Hypothalamus (tissue), 51 donors: ENCODE measurements around the gene FAM117A.

Source experiments
- DNase-seq, 51 donors: peaks; one replicate each; lab custom pipeline; 2025; lab: John Stamatoyannopoulos, UW

FAM117A gene

GRCh38 chr17:49715216-49715615 lies 48.7 kb downstream of the FAM117A start:
- DNase-seq, result no peak

- no peak for DNase-seq
Observed at GRCh38 chr17:49708515-49709183, 55.3 kb downstream of the FAM117A start.

GRCh38 chr17:49707608-49708514 lies 56.1 kb downstream of the FAM117A start, which contains the start of gene SLC35B1:
Gene SLC35B1, minus strand, starts transcription at chr17:49707964. Its CDS starts 131 bp downstream, at chr17:49707833.
- peak; percentile 72 to 99 (median 97) for DNase-seq

DNA sequence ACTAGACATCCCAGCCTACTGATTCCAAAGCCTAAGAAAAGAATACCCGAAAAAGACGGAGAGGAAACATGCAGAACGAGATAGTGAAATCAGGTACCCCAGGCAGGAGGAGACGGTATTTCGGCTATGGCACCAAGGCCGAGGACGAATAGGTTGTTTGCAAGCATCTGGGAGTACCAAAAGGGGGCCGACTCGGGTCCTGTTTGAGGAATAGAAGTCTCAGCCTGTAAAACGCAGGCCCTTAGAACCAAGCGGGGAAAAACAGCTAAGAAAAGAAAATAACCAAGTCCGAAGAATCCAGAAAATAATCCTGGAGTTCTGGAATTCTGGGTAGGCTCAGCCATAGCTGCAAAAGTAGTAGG lies 56.7 kb downstream of the FAM117A start:
- DNase-seq, result no peak

DNA sequence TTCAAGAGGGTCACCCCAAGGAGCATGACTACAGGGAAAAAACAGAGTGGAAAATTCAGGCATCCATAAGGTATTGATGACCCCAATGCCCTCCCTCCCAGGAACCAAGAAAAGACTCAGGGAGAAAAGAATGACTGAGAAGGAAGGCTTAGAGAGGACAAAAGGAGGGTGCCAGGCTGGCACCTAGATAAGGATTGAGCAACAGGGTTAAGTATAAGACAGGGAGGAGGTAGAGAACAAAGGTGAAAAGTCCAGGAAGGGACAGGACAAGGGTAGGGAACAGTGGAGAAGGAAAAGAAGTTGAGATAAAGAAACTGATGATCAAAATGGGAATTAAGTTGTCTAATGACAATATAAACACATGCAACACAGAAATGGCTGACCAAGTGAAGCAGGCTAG lies 58.7 kb downstream of the FAM117A start:
- DNase-seq, result no peak

GRCh38 chr17:49703557-49704277 lies 60.2 kb downstream of the FAM117A start:
- DNase-seq, result peak in 23 of 51 donors; percentile 8 to 60 (median 31)

DNA sequence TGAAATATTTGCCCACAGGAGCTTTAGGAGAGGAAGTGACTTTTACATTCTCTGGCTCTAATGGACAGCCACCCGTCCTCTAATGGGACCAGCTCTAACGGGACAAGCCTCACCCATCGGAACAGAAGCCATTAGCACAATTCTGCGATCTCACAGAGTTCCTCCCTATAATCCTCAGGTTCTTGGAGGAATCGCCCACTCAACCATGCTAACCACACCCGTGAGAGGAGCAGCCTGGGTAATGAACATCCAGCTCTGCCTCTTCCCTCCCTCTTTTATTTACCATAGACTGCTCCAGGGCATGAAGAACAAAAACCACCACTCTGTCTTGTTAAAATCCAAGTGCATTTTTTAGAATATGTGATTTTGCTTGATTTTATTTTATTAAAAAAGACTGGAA lies 63.0 kb downstream of the FAM117A start:
- DNase-seq, result peak in 1 of 51 donors; percentile 7

DNA sequence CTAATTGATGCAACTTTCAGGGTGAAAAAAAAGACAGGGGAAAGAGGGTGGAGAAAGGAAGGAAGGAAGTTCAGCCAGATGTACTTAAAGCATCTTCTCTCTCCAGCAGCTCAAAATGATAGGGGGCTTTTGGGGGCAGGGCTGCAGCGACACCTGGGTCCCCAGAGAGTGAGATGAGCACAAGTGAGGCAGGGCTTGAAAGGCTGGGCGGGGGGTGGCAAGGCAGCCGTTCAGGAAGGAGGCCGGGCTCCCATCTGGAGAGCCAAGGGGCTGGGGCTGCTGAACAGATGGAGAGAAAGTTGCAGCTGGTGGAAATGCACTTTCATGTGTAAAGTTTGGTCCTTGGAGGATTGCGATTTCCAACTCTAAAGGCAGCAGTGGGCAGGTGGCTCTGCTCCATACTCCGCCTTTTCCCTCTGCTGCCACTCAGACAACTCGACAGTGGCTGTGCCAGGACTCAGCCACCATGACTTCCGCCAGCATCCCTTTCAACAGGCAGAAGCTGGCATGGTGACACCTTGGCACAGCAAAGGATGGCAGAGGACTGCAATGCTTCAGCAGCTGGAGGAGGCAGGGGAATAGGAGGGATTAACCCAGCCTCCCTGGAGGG lies 63.9 kb downstream of the FAM117A start:
- DNase-seq, result peak in 4 of 51 donors; percentile 12 to 30 (median 18)

GRCh38 chr17:49698005-49698404 lies 65.9 kb downstream of the FAM117A start:
- no peak for DNase-seq

- peak in 2 of 51 donors; percentile 27 to 56 for DNase-seq
Observed at GRCh38 chr17:49696233-49696761, 67.6 kb downstream of the FAM117A start.

DNA sequence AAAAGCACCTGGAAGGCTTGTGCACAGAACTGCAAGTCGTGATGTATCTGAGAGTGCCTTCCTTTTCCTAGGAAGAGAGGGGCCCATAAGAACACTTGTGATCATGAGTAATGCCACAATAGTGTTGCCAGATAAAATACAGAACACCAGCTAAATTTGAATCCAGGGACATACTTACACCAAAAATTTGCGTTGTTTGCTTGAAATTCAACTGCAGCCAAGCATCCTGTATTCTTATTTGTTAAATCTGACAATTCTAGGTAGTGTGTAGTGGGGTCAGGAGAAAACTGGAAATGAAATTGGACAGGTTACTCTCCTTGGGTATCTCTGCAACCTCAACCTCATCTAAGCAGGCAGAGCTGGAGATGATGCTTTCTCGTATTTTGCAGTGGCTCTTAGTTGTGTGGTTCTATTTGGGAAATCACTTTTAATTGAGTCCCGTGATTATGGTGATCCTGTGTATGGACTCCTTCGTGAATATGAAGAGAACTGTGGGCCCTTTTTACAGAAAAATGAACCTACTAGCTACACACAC lies 68.2 kb downstream of the FAM117A start:
- no peak for DNase-seq

- DNase-seq, result peak in 27 of 51 donors; percentile 2 to 68 (median 23)
Observed at GRCh38 chr17:49694847-49695697, 68.9 kb downstream of the FAM117A start.

- no peak for DNase-seq
Observed at GRCh38 chr17:49692751-49693150, 71.2 kb downstream of the FAM117A start.

- DNase-seq, result no peak
Observed at GRCh38 chr17:49691677-49692191, 72.2 kb downstream of the FAM117A start.

- no peak for DNase-seq
Observed at GRCh38 chr17:49691086-49691676, 72.8 kb downstream of the FAM117A start.

DNA sequence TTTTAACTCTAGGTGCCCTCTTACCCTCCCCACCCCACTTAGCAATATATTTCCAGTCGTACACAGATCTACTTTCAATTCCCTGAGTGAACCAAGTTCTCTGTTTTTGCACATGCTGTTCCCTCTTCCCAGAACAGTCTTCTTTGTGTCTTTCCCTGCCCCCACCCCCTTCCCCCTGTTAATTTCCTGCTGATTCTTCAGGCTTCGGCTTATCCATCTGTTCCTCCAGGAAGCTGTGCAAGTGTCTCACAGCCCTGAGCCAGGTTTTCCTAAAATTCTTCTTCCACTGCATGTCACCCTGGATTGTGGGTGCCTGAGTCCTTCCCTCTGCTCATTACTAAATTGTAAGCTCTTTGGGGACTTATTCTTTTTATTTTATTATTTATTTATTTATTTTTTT lies 73.7 kb downstream of the FAM117A start:
- DNase-seq, result no peak

DNA sequence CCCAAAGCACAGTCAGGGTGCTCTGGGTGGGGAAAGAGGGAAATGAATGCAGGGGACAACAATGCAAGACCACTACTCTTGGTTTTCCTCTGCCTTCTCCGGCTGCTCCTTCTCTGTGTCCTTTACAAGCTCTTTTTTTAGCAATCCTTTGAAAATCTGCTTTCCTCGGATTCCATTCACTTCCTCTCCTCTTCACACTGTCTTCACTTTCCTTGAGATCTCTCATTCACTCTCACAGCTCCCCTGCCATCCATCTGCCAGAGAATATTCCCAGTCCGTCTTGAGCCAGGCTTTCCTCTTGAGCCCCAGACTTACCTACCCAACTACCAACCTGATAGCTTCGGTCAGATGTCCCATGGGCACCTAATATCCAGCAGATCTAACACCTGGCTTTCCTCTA lies 75.1 kb downstream of the FAM117A start:
- DNase-seq, result no peak

DNA sequence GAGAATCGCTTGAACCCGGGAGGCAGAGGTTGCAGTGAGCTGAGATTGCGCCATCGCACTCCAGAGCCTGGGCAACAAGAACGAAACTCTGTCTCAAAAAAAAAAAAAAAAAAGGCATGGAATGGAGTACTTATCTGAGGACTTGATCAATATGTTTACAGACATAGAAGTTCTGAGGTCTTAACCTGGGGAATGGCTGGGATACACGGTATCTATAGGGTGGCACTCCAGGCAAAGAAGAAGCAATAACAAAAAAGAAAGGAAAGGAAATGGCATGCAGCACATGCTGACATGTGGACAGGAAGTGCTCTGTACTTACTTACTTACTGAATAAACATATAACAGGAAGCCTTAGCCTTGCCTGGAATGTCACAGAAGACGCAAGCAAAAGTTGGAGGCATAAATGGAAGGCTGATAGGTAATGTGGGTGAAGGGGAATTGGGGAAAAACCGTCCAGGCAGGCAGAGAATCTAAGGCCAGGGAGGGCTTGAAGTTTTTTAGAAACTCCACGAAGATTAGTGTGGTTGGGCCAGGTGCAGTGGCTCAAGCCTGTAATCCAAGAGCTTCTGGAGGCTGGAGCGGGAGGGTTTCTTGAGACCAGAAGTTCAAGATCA lies 75.9 kb downstream of the FAM117A start:
- no peak for DNase-seq
